ENCODE results near the gene MED13L. TPM values are rescaled to one million over a fixed set of nuclear protein-coding genes. Genes with fewer than 3 reads are reported as not detected.
"Not testable (repeated sequence)": the region's sequence is repeated elsewhere in the genome, so short reads cannot be mapped to it uniquely, and the experiment has no call there.

The MED13L gene
- total RNA-seq, 1 experiment from 2014 or later: 32.1 TPM

GRCh38 chr12:116037941-116038837 is 239.3 kb downstream of the MED13L start:
- DNase-seq (ENCODE audit: extremely low read depth, low read depth): no peak

- DNase-seq (ENCODE audit: extremely low read depth, low read depth): no peak
Observed at GRCh38 chr12:116033765-116034164, 243.7 kb downstream of the MED13L start.

DNA sequence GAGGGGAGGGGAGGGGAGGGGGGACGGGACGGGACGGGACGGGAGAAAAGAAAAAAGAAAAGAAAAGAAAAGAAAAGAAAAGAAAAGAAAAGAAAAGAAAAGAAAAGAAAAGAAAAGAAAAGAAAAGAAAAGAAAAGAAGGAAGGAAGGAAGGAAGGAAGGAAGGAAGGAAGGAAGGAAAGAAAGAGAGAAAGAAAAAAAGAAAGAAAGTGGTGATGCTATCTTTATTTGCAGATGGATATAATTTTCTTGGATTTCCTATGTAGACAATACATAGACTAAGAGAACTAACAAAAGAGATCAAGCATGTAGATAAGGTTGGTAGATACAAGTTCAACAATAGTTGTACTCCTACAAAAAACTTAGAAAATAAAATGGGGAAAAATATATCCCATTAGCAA is 245.9 kb downstream of the MED13L start:
- DNase-seq (ENCODE audit: extremely low read depth, low read depth): not testable (repeated sequence)

DNA sequence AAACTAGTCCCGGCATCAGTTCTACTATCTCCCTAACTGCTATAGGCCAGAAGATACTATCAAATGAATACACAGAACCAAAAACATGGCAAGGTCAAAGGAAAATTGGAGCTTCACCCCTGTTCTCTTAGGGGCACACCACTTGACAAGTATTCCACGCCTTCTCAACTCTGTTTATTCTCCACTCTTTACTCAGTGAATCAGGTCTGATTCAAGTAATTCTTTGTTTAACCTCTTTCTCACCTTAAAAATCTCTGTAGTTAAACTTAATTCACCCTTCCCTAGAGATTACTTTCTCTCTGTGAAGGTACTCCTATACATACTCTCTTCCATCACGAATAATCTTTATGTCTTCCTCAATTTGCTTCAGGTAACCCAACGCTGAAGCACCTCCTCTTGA is 248.9 kb downstream of the MED13L start:
- no peak for DNase-seq (ENCODE audit: extremely low read depth, low read depth)

- DNase-seq (ENCODE audit: extremely low read depth, low read depth): no peak
Observed at GRCh38 chr12:116027551-116027821, 250.0 kb downstream of the MED13L start.

GRCh38 chr12:116026768-116027550 is 250.5 kb downstream of the MED13L start:
- DNase-seq (ENCODE audit: extremely low read depth, low read depth): no peak

DNA sequence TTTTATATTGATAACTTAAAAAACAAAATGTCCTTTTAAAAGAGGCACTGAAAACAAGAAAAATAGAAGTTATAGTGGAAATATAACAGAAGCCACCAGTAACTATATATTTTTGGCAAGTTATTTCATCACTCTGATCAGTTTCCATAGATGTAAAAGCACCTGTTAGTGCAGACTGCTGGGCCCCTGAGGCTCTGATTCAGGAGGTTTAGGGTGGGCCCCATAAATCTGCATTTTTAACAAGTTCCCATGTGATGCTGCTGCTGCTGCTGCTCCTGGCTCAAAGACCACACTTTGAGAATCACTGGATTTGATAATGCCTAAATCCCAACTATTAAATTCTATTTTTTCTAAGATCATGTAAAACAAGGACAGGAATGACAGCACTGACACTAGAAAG is 251.1 kb downstream of the MED13L start:
- DNase-seq (ENCODE audit: extremely low read depth, low read depth): no peak

DNA sequence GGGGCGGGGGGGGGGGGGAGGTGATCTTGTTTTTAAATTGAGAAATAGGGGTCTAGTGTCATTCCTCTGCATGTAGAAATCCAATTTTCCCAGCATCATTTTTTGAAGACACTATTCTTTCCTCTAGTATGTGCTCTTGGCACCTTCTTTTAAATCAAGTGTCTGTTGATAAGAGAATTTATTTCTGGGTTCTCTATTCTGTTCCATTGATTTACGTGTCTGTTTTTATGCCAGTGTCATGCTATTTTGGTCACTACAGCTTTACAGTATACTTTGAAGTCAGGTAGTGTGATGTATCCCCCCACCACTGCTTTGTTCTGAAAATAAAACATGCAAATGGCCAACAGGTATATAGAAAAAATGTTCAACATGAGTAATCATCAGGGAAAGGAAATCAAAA is 252.7 kb downstream of the MED13L start:
- no peak for DNase-seq (ENCODE audit: extremely low read depth, low read depth)

- no peak for DNase-seq (ENCODE audit: extremely low read depth, low read depth)
Observed at GRCh38 chr12:116019415-116019814, 258.1 kb downstream of the MED13L start.

- DNase-seq (ENCODE audit: extremely low read depth, low read depth): no peak
Observed at GRCh38 chr12:116018282-116018681, 259.2 kb downstream of the MED13L start.

DNA sequence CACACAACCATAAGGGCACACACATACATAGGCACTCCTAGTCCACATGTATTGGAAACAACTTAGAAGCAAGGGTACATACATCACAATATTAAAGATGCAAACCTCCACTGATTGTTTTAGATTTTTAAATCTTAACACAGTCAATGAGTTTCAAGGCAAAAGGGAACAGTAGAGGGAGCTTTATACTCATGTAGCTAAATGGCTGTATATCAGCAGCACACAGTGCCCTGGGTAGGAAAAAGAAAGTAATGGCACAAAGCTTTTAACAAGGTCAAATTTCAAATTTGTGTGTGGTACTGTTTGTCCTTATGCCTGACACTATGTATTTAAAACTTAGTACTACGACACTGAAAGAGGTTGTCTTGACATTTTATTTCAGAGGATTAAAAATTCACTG is 262.0 kb downstream of the MED13L start:
- peak; percentile 20 for DNase-seq (ENCODE audit: extremely low read depth, low read depth)

GRCh38 chr12:116012757-116013156 is 264.7 kb downstream of the MED13L start:
- no peak for DNase-seq (ENCODE audit: extremely low read depth, low read depth)

DNA sequence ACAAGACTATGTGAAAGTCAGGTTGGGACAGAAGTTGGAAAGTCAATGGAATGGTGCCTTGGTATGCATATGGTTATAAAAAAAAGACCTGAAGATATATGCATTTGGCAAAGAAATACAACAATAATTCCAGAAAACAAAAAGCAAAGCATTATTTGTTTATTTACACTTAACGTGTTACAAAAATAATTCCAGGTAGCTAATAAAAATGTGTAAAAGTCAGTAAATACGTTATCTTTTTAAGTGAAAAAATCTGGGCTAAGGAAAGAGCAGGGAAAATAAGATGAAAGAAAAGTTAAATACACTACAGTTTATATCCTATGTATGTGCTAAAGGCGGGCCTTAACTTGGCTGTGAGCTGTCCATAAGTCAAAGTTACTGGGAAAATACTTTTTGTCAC is 266.3 kb downstream of the MED13L start:
- no peak for DNase-seq (ENCODE audit: extremely low read depth, low read depth)

GRCh38 chr12:116010467-116010866 is 267.0 kb downstream of the MED13L start:
- no peak for DNase-seq (ENCODE audit: extremely low read depth, low read depth)

- DNase-seq (ENCODE audit: extremely low read depth, low read depth): no peak
Observed at GRCh38 chr12:116009805-116010204, 267.7 kb downstream of the MED13L start.

DNA sequence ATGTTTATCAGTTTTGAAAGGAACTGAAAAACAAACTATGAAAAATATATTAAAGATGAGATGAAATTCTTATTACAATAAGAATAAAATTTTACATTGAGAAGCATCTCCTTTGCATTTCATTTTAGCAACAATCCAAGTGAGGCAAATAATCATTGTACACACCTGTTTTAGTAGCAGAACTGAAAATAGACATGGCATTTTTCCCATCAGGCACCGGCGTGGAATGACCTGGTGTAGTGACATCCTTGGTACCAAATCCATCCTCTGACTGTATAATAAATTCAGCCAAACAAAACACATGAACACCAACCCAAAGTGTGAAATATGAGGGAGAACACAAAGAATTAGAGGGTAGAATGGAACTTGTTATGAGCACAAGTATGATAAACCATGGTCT is 271.4 kb downstream of the MED13L start:
- DNase-seq (ENCODE audit: extremely low read depth, low read depth): no peak

DNA sequence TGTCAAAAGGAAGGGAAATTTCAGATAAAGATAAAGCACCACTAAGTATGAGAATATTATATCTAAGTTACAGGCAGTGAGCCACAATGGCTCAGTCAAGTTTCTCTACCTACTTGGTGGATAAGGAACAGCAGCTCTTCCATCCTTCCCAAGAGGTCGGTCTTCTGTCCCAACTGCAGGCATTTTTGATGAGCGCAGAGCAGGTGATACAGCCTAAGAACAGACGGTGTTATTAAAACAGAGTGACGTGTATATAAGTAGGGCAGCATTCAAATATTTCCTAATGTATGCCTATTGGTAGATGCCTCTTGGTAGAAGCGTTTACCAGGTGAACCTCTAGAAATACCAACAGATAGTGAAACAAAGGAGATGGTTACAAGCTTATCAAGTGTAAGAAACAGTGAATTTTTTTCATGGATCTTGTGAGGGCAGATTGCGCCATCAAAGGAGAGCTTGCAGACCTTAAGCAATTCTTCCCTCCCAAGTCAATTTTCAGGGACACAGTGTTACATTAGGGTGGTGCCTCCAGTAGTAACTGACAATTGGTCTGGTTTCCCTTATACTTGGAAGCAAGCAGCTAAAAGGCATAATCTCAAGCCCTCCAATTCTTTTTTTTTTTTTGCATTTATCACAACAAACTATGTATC is 274.5 kb downstream of the MED13L start:
- no peak for DNase-seq (ENCODE audit: extremely low read depth, low read depth)

DNA sequence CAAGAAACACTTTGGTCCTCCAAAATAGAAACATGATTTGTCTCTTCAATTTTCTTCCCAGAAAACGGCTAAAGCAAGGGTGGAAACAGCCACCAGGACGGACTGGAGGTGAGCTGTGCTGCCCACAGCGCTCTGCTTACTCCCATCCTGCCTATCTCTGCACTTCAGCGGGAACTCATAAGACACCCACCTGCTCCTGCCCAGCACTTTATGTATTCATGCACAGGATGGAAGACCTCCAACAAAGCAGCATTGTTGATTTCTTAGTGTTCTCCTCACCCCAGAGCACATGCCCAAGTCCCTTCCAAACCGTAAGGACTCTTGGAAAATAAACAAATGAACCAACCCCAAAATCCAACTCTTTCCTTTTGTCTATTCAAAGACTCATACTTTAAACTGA is 277.2 kb downstream of the MED13L start:
- no peak for DNase-seq (ENCODE audit: extremely low read depth, low read depth)

GRCh38 chr12:115999582-115999981 is 277.9 kb downstream of the MED13L start:
- no peak for DNase-seq (ENCODE audit: extremely low read depth, low read depth)

GRCh38 chr12:115998794-115999478 is 278.6 kb downstream of the MED13L start:
- DNase-seq (ENCODE audit: extremely low read depth, low read depth): no peak

- DNase-seq (ENCODE audit: extremely low read depth, low read depth): peak; percentile 20
Observed at GRCh38 chr12:115998119-115998633, 279.3 kb downstream of the MED13L start.
